Caco-2 (cell line): ENCODE results near the gene RNF187. TPM values are rescaled to one million over a fixed set of nuclear protein-coding genes. Genes with fewer than 3 reads are reported as not detected.
"Not testable (repeated sequence)": the region's sequence is repeated elsewhere in the genome, so short reads cannot be mapped to it uniquely, and the experiment has no call there.

ENCODE experiments used
- BruUV-seq: library from RNA; stranded (reverse); fragments of 400-500 nt; replicated peaks from 2 replicates; lab custom pipeline; 2021; lab: Mats Ljungman, UMichigan
- CTCF ChIA-PET: fragments of 300-600 bp; sonication (Branson Sonifier 250); formaldehyde crosslinking; loops from one replicate; lab custom pipeline; 2022; ENCODE audit warnings: antibody characterized with exemption; lab: Charles Lee
- POLR2A ChIA-PET: fragments of 300-600 bp; sonication (Branson Sonifier 250); formaldehyde crosslinking; loops from one replicate; lab custom pipeline; 2022; ENCODE audit warnings: antibody characterized with exemption; lab: Charles Lee
- DNase-seq, 2 experiments: peaks; one replicate each; pipeline versions ENCODE4 v3.0.0 to v3.0.0-alpha.2; 2020 to 2022
- H3K27me3 ChIP-seq: replicated peaks from 2 replicates; pipeline ENCODE4 v1.6.0; 2011; ENCODE audit warnings: low read length; ENCODE audit not compliant: control insufficient read depth, insufficient read depth
- H3K36me3 ChIP-seq: 2 replicates; pipeline ENCODE4 v1.5.1; 2011; ENCODE audit warnings: low read length; ENCODE audit not compliant: control insufficient read depth, insufficient read depth
- H3K4me1 ChIP-seq: fragments of 250-450 bp; sonication (Bioruptor Pico); 2 replicates; pipeline ENCODE4 v1.5.1; 2020; ENCODE audit warnings: mild to moderate bottlenecking
- H3K4me3 ChIP-seq: 2 replicates; pipeline ENCODE4 v1.5.1; 2011; ENCODE audit warnings: low read depth, mild to moderate bottlenecking, control low read depth, low read length
- H3K9me3 ChIP-seq: fragments of 250-450 bp; sonication (Bioruptor Pico); 2 replicates; pipeline ENCODE4 v1.5.1; 2020; ENCODE audit warnings: mild to moderate bottlenecking, moderate library complexity
- H3K27ac Mint-ChIP-seq: one replicate; pipeline ENCODE4 v1.8.0; 2022; ENCODE audit warnings: mixed read lengths; ENCODE audit not compliant: unreplicated experiment
- H3K27me3 Mint-ChIP-seq: one replicate; pipeline ENCODE4 v1.8.0; 2022; ENCODE audit warnings: mixed read lengths; ENCODE audit not compliant: insufficient read depth, unreplicated experiment
- H3K36me3 Mint-ChIP-seq: one replicate; pipeline ENCODE4 v1.8.0; 2022; ENCODE audit warnings: mild to moderate bottlenecking, mixed read lengths; ENCODE audit not compliant: insufficient read depth, unreplicated experiment
- H3K4me1 Mint-ChIP-seq: one replicate; pipeline ENCODE4 v1.8.0; 2022; ENCODE audit warnings: low read depth, mixed read lengths; ENCODE audit not compliant: unreplicated experiment
- H3K4me3 Mint-ChIP-seq: one replicate; pipeline ENCODE4 v1.8.0; 2022; ENCODE audit warnings: mild to moderate bottlenecking, moderate library complexity, mixed read lengths; ENCODE audit not compliant: unreplicated experiment
- H3K9me3 Mint-ChIP-seq: one replicate; pipeline ENCODE4 v1.8.0; 2022; ENCODE audit warnings: mixed read lengths; ENCODE audit not compliant: unreplicated experiment
- CTCF ChIP-seq, 2 experiments: fragments of 200-600 bp in 1 of 2; IDR thresholded peaks; 1 replicate in 1 of 2; 2 replicates in 1 of 2; pipeline versions ENCODE4 v1.5.1 to v1.8.0; 2011 to 2022; ENCODE audit warnings: antibody characterized with exemption in 1 of 2, control low read depth in 1 of 2, inconsistent platforms in 1 of 2, low read depth in 1 of 2, low read length in 1 of 2, mild to moderate bottlenecking in 1 of 2, moderate library complexity in 1 of 2; ENCODE audit not compliant: insufficient read depth in 1 of 2, severe bottlenecking in 1 of 2, unreplicated experiment in 1 of 2
- intact Hi-C: fragments of 100-400 bp; cut with micrococcal nuclease; formaldehyde crosslinking; loops from one replicate; pipeline ENCODE4 v1.10.0; 2022; ENCODE audit not compliant: unreplicated experiment
- total RNA-seq: library from RNA; stranded (reverse); gene quantifications from 2 replicates; pipeline ENCODE4 v1.2.3, GENCODE V29; 2022

RNF187 gene
- total RNA-seq, 1 experiment from 2014 or later, result 164 TPM

- no peak for DNase-seq
- Histone ChIP-seq H3K36me3 (no peaks in the 10 kb centered on the region), H3K4me3 (no peak overlapping the region), H3K4me1 (no peaks in the 10 kb centered on the region), H3K9me3 (no peaks in the 10 kb centered on the region), H3K27me3 (no peaks in the 10 kb centered on the region)
- ChIA-PET POLR2A (no interaction called here), CTCF (no interaction called here)
- Mint-ChIP-seq H3K9me3 (no peaks in the 10 kb centered on the region), H3K27me3 (no peaks in the 10 kb centered on the region), H3K27ac (no peak overlapping the region), H3K36me3 (peaks cover 10% of the 10 kb centered on the region), H3K4me3 (no peak overlapping the region), H3K4me1 (peaks cover 7% of the 10 kb centered on the region)
- TF ChIP-seq CTCF (IDR thresholded peaks at IDR 0.05; ENCODE audit: insufficient read depth in 1 of 2, low read depth in 1 of 2, low read length in 1 of 2, severe bottlenecking in 1 of 2, unreplicated experiment in 1 of 2), result no peak
- BruUV-seq, result no TSS peak
- intact Hi-C loops, result no loop called here
Observed at GRCh38 chr1:228465141-228465540, 22.0 kb upstream of the RNF187 start.

- no peak overlapping the region for H3K4me3 ChIP-seq
- no peaks in the 10 kb centered on the region for H3K9me3 ChIP-seq
- BruUV-seq, result no TSS peak
- no peaks in the 10 kb centered on the region for H3K27me3 ChIP-seq
- DNase-seq, result no peak
- no peak for TF ChIP-seq CTCF (IDR thresholded peaks at IDR 0.05; ENCODE audit: insufficient read depth in 1 of 2, low read depth in 1 of 2, low read length in 1 of 2, severe bottlenecking in 1 of 2, unreplicated experiment in 1 of 2)
- H3K27me3 Mint-ChIP-seq, result no peaks in the 10 kb centered on the region
- peaks cover 5% of the 10 kb centered on the region for H3K4me1 Mint-ChIP-seq
- H3K36me3 ChIP-seq, result no peaks in the 10 kb centered on the region
- H3K36me3 Mint-ChIP-seq, result peaks cover 5% of the 10 kb centered on the region
- CTCF ChIA-PET, result no interaction called here
- intact Hi-C loops, result no loop called here
- POLR2A ChIA-PET, result no interaction called here
- H3K9me3 Mint-ChIP-seq, result no peaks in the 10 kb centered on the region
- H3K27ac Mint-ChIP-seq, result no peak overlapping the region
- H3K4me1 ChIP-seq, result no peaks in the 10 kb centered on the region
- no peak overlapping the region for H3K4me3 Mint-ChIP-seq
Observed at GRCh38 chr1:228465571-228466146, 21.5 kb upstream of the RNF187 start.

DNA sequence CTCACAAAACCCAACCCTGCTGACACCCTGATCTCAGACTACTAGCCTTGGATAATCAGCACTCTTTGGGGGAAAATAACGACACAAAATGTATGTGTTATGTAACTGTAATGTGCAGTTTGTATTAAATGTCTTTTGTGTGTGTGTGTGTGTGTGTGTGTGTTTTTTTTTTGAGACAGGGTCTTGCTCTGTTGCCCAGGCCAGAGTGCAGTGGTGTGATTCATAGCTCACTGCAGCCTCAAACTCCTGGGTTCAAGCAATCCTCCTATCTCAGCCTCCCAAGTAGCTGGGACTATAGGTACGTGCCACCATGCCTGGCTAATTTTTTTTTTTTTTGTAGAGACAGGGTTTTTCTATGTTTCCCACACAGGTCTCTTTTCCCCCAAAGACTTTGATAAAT is 19.0 kb upstream of the RNF187 start:
- H3K27me3 Mint-ChIP-seq, H3K36me3 Mint-ChIP-seq, H3K4me3 ChIP-seq, POLR2A ChIA-PET, H3K9me3 Mint-ChIP-seq, H3K27me3 ChIP-seq, H3K27ac Mint-ChIP-seq, DNase-seq, intact Hi-C loops, H3K36me3 ChIP-seq, BruUV-seq, H3K4me1 Mint-ChIP-seq, H3K9me3 ChIP-seq, H3K4me3 Mint-ChIP-seq: not testable (repeated sequence)
- CTCF ChIA-PET, result interaction anchor here (0.7 kb wide), 1 partner anchor 18 kb away, joined by 3 read pairs; no protein-coding TSS in a partner anchor
- H3K4me1 ChIP-seq, result peaks cover 21% of the 10 kb centered on the region
